GF-D8 (cell line): ENCODE data around the gene AFF2.
"Not testable (repeated sequence)": the region's sequence is repeated elsewhere in the genome, so short reads cannot be mapped to it uniquely, and the experiment has no call there.

Experiments
- DNase-seq: peaks from one replicate; lab custom pipeline; 2025; lab: John Stamatoyannopoulos, UW

The AFF2 gene

DNA sequence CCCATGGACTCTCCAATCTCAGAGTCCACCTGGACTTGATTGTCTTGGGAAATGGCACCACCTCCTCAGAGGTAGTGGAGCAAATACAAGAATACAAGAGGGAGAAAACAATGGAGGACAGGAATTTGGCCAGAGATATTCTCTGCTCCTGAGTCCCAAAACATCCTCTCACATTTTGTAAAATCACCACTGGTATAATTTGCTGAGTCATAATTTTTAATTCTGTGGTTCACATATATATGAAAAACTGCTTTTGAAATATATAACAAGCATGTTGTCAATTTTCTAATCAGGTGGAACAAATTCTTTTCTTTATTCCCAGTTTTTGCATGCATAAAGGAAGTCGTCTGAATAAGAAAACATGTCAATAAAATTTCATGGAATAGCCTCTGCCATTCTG, 356.1 kb downstream of the AFF2 start:
- DNase-seq = no peak

DNA sequence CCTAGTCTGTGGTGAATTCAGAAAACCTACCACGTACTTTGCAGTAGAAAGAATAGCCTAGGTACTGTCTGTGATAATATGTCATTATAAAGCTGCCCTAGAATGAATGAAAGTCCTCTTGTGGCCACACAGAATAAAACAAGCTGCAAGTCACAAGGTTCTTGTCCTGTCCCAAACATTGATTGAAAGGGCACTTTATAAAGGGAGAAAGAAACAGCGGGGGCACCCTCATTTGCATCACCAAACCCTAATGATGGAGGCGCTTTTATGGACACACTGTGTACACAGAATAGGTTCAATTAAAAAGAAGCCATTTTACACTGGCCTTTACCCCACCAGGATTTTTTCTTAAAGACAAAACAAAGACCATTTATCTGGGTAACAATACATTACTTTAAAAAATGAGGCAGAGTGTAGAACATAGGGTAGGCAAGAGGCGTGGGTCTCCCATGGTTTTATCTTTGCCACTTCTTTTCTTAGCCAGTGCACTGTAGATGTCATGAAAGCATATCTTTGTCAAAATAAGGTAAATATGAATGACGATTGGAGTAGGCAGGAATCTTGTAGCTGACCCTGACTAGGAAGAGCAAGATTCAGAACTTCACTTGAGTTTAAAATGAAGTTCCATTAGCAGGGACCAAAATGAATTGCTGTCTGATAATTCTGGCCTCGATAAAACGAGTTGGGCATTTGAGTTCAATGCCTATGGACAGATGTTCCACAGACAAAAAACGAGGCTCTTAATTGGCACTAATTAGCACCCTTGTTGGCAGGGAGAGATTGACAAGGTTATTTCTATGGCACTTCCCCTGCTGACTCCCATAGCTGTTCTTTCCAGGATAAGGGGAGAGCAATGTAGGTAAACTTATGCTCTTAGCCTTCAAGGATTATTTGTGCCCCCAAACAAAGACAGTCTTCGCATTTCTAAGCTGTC, 365.1 kb downstream of the AFF2 start:
- no peak for DNase-seq

DNA sequence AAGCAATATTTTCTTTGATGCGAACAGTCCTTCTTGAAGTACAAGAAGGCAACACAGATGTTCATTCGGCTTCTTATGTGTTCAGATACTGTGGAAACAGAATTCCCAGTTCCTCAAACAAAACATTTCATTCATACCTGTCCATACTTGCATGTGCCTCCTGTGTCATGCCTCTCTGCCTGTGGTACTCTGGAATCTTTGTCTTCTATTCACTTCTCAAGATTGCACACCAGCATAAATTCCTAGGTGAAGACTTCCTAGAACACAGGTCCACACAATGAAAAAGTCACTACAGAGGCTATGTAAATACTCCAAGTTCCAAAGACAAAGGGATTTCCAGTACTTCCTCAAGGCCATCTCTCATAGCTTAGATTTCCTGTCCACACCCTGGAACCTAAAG, 367.2 kb downstream of the AFF2 start:
- DNase-seq = no peak

DNA sequence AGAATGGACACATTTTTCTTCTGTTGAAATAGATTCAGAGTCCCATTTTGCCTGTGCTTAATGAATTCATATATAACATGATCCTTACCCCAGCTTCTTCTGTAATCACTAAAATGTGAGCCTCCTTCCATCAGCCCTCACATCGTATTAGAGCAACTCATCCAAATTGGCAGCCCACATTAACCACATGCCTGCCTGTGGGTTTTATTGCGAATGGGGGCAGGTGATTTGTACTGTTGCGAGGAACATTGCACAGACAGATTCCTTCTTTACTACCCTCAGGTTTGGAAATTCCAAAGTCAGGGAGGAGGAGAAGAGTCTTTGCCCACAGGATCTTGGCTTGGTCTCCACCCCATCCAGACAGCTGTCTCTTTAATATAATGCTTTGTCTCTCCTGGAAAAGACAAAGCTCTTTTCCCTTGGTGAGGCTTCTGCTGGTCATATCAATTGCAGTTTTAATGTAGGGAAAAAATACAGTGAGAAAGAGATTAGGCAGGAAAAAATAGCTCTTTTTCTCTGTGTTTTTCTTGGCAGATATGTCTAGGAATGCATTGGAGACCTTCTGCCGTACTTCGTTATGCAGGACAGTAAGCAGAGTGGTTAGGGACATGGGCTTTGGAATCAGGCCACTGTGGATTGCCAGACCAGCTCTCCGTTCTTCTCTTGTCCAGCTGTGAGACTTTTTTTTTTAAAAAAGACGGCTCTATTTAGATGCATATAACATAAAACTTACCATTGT, 371.2 kb downstream of the AFF2 start:
- DNase-seq = no peak

DNA sequence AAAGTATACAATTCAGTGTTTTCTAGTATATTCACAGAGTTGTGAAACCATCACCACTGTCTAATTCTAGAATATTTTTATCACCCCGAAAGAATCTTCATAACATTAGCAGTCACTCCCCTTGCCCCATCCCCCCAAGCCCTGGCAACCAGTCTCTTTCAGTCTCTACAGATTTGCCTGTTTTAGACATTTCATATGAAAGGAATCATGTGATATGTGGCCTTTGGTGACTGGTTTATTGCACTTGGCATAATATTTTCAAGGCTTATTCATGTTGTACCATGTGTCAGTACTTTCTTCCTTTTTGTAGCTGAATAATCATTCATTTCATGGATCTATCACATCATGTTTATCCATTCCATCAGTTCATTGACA, 371.7 kb downstream of the AFF2 start:
- DNase-seq = no peak

DNA sequence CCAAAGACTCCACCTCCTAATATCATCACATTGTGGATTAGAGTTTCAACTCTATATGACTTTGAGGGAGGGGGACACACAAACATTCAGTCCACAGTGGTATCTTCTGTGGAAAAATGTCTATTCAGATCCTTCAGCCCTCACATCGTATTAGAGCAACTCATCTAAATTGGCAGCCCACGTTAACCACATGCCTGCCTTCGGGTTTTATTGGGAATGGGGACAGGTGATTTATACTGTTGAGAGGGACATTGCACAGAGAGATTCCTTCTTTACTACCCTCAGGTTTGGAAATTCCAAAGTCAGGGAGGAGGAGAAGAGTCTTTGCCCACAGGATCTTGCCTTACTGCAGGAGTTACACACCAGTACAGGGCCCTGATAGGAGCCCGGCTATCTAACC, 372.5 kb downstream of the AFF2 start:
- DNase-seq = no peak

DNA sequence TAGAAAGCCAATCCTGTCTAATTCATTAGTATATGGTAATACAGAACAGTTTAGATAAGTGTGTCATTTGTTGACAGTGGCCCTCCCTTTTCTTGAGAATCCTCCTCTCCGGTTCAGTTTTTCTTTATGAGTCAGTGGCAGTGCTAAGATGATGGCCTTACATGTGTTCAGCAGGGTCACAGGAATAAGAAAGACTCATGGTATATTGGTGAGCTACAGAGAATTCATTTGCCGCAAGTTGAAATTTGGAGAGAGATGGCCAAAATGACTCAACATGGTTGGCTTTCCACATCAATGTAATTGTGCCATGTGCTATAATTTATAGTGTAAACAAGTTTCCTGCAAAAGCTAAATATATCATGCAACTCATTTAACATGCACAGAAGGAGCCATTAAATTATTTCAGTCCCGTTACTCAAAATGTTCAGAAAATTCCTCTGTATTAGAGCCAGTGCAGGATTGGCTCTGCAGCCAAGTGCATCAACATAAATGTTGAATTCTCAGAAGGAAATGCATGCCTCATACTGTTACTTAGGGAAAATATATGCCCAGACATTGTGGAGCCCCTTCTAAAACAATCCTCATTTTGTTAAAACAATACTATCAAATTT, 374.3 kb downstream of the AFF2 start:
- DNase-seq = no peak

DNA sequence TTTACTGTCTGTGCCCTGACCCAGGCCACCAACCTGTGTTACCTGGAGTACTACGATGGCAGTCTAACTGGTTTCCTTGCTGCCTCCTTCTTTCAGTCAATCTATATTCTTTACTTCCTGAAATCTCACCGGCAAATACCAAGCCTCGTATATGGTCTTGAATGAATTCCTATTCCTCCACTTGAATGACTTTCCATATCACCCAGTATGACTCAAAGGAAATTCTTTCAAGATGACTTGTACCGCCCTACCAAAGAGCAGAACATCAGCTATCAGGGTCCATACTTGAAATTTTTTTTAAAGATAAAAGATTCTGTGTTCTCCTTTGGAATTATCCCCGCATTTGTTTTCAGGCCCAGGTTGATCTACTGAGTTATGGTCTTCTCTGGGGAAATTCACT, 378.0 kb downstream of the AFF2 start:
- no peak for DNase-seq

DNA sequence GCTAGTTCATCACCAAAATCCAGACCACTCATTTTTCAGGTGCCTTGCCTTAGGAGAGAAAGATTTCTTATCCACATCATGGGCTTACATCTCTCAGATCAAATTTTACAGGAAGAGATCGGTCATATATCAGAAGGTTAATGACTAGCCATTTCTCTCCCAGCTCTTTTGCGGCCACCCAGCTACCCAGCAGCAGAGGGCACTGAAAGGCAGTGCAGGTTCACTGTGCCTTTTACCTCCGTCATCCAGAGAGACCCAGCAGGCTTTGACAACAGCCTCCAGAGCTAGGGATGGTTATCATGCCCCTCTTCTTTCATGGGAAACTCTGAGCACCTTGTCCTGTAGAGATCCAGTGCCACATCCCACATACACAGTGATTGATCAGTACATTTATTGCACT, 384.8 kb downstream of the AFF2 start:
- DNase-seq = no peak

DNA sequence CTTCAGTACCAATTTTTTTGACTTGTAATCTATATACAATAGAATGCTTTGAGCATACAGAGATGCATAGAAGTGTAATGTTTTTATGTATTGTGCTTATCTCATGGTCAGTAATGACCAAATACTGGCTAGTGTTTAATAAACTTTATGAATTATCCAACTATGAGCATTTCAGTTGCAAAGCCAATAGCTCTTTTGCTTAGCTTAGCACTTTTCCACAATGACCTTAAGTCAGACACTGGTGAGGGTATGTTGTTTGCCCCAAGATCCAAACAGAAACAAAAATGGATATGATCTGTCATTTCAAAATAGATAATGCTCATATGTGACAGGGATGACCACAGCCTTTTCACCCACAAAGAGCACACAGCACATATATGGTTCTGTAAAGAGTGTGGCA, 393.0 kb downstream of the AFF2 start:
- DNase-seq = no peak

DNA sequence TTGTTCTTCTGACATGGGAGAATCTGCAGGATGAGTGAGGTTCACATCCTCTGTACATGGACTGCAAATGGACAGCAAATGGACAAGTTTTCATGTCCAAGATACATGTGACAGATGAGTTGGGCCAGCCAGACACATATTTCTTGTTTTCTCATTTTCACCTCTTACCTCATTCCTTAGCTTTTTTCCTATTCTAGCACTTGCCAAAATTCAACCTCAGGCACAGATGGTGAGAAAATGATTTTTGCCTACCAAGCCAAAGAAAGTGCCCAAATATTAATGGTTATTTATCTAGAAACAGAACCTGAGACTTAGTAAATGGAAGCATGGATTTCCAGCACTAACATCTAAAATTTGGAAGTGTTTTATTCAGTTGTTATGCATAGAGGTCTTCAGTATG, 402.2 kb downstream of the AFF2 start:
- DNase-seq = no peak

DNA sequence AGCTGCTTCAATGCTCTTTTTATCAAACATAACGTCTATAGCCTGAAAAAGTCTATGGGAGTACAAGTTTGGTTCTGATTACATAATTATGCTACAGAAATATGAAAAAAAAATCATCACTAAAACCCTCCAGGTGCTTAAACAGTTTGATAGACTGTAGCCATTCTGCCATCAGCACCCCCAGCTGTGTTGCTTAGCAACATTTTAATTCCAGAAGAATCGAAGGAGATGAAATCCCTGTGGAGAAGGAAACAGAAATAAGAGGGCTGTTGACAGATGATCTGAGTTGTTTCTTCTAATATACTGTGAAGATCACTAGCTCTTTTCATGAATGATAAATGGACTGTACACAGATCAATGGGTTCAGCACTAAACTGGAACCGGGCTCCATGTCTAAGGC, 402.8 kb downstream of the AFF2 start:
- no peak for DNase-seq

DNA sequence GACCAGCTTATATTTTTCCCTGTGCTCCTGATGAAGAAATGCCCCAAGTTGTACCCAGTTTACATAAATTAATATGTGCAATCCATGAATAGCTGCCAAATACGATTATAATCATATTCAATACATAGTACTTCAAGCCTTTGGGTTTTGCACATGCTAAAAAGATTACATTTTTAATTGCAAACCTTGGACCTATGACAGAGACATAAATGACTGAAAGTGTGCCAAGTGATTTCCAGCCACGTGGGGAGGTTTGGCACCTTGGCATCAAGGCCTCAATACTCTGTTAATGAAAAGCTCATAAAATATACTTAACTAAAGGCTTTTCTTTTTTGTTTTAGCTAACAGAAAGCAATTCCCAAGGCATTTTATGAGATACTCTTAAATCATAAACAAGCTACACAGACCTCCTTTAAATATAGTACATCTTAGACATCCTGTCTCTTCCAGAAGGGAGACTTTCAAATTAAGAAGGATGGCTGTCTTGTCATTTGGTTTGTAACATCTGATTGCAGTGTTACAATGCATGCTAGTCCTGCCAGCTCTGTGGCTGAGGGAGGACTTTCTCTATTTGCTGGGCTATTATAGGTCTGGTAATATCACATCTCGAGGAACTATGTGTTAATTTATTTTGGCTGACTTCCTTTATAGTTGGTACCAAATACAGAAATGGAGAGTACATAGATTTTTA, 404.1 kb downstream of the AFF2 start:
- no peak for DNase-seq

DNA sequence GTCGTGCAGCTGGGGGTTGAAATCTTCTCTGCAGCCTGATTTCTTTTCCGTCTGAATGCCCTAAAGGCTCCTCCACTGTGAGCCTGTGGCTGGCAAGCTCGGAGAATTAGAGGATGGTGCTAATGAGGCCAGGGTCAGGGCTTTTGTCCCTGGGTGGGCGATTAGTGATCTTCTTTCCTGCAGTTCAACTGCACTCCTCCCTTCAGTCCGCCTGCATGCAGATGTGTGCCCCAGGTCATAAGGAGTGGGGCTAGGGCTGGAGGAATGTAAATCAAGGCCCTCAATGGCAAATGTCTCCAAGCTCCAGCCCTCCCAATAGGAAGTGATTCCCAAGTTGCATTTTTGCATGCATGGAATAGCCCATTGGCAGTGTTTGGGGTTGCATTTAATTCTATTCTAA, 405.0 kb downstream of the AFF2 start:
- DNase-seq = no peak

DNA sequence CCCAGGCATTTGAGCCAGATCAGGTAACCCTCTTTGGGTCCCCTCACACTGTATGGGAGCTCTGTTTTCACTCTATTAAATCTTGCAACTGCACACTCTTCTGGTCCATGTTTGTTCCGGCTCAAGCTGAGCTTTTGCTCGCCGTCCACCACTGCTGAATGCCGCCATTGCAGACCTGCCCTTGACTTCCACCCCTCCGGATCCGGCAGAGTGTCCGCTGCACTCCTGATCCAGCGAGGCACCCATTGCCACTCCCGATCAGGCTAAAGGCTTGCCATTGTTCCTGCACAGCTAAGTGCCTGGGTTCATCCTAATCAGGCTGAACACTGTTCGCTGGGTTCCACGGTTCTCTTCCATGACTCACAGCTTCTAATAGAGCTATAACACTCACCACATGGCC, 406.2 kb downstream of the AFF2 start:
- not testable (repeated sequence) for DNase-seq

DNA sequence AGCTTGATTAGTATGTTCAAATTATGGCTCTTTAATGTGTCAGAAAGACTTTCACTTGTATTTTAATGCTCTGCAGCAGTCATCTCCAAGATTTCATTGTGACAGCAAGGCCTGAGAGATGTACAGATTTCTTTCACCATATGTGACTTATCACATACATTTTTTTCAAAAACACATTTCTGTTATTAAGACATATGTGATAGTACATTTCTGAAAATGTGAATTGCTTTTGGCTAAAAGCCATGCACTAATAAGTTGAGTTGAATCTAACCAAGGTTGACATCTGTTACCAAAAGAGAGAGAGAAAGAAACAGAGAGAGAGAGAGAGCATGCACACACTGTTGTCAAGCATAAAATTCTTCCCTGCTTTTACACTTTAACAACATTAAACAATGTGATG, 409.3 kb downstream of the AFF2 start:
- DNase-seq = no peak

DNA sequence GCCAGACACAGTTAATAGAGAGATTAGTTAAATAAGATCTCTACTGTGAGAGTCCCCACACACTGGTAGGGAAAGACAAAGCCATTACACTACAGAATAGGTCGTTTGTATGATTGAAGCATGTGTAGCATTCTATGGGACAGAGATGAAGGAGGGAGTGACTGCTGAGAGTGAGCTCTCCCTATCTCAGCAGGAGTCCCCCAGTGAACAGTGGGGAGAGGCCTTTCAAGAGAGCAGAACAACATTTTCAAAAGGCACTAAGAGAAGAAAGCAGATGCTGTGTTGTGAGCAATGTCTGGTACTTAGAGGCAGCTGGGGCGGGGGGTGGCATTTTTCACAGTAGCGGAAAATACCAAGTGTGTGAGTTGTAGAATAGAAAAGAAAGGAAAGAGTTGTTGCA, 413.6 kb downstream of the AFF2 start:
- no peak for DNase-seq

DNA sequence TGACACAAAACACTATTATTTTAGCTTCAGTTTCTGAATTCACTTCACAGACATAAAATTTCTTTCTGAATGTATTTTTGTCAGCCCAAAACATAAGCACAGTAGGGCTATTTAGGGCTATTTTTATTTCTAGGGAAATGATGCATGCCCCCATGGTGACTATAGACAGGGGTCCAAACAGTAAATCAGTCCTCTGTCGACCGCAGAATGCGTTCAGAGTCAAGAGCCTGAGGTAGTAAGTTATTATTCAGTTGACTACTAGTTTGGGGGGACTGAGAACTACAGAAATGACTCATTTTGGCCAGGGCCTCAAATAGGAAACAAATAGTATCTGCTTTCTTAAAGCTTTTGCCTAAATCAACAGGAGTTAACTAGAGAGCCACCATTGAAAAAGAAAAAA, 414.4 kb downstream of the AFF2 start:
- DNase-seq = no peak

DNA sequence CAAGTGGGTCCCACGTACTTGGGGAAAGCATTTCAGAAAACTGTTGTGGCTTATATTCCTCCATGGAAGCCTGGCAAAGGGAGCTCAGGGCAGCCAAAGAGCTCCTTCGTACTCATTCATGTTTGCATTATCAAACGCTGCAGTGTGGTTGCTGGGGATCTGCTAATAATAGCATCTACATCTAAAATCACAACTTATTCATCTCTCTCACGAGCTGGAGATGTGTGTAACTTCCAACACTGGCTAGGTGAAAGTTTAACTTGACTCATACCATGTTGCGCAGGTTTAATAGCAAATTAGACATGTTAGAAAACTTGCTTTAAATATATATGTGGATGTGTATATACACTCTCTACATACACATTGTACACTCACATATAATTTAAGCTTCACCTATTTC, 415.1 kb downstream of the AFF2 start:
- no peak for DNase-seq

DNA sequence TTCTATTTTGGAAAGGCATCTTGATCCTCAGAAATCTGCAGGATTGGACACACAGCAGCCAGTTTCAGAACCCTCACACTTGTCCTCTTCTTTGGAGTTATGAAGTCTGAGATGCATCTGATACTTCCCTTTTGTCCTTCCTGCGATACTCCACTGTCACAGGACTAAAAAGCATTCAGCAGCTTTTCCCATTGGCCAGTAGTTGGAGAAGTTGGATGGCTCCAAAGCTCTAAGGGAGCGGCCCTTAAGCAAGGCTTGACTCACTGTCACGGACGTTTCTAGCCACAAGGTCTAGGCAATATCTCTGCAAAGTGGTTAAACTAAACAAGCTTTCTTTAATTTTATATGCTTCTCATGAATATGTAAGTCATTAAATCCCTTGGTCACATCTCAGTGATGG, 417.0 kb downstream of the AFF2 start:
- DNase-seq = no peak

DNA sequence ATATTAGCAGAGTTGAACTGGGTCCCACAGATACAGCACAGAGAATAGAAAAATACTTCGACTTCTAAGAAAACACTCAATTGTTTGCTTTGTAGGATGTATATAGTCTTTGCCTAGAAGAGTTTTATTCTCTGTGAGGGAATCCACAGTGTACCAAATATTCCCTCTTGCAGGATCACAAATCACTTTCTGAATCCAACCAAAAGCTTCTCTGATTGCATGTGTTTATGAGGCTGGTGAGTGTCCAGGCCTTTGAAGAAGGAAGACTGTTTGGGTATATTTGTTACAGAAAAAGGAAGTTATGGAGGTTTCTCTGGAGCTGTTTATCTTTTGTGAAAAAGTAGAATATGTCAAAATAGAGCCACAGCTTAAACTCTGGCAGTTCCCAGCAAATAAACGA, 423.2 kb downstream of the AFF2 start:
- DNase-seq = no peak

DNA sequence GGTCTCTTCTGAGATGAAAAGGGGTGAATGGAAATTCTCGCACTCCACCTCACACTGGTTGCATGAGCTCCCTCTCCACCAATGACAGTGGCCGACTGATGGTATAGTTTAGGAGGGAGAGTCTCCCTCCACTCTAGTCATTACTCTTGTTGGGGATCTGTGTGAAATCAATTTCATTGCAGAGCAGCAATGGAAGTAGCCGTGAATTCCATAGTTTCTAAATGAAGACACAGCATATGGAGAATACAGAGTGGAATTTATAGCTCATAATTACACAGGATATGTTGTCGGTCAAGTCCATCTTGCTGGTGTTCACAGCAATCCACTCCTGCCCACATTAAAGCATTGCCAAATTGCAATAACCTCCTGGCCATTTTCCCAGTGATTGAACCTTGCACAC, 426.0 kb downstream of the AFF2 start:
- DNase-seq = no peak

DNA sequence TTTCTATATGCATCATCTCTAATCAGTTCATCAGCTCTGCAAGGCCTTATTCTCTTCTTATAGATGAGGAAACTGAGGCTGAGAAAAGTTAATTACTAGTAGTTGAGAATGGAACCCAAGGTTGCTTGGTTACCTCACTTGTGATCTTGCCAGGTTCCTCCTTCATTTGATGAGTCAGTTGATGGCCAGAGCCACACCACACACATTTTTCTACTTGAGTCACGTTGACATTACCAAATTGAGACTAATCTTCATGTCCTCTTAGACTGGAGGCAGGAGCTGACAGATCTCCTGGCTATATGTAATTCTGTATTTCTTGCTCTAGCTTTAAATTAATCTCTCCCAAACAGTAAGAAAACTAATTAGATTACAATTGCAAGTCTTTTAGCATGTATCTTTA, 428.4 kb downstream of the AFF2 start:
- no peak for DNase-seq
